Measurements from ENCODE around the gene TRIM56.
"Not testable (repeated sequence)": the region's sequence is repeated elsewhere in the genome, so short reads cannot be mapped to it uniquely, and the experiment has no call there.

Gene TRIM56

DNA sequence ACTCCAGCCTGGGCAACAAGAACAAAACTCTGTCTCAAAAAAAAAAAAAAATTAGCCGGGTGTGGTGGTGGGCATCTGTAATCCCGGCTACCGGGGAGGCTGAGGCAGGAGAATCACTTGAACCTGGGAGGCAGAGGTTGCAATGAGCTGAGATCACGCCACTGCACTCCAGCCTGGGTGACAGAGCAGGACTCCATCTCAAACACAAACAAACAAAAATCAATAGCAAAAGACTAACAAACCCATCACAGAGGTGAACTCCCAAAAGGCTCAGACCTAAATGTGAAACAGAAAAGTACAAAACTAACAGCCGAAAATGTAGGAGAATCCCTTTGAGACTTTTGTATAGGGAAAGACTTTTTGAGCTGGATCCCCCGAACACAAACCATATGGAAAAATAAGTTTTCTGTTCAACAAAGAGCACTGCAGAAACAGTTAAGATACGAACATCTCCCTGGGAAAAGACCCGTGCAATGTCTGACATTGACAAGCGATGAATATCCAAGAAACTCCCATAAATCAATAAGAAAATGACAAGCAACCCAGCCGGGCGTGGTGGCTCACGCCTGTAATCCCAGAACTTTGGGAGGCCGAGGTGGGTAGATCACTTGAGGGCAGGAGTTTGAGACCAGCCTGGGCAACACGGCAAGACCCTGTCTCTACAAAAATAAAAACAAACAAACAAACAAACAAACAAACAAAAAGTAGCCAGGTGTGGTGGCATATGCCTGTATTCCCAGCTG, 13.7 kb upstream of the TRIM56 start:
- not testable (repeated sequence) for H3K27ac ChIP-seq (ENCODE audit: low read depth, low read length); H3K4me1 ChIP-seq (ENCODE audit: control insufficient read depth, insufficient read depth, low read length); H3K27me3 ChIP-seq (ENCODE audit: control insufficient read depth, insufficient read depth, low read length); H3K36me3 ChIP-seq (ENCODE audit: control insufficient read depth, insufficient read depth, low read length); H3K4me3 ChIP-seq (ENCODE audit: low read length); H3K9ac ChIP-seq (ENCODE audit: low read length)

- no peaks in the 10 kb centered on the region for H3K36me3 ChIP-seq (ENCODE audit: control insufficient read depth, insufficient read depth, low read length)
- H3K4me3 ChIP-seq (ENCODE audit: low read length) = no peak overlapping the region
- no peaks in the 10 kb centered on the region for H3K27me3 ChIP-seq (ENCODE audit: control insufficient read depth, insufficient read depth, low read length)
- no peaks in the 10 kb centered on the region for H3K4me1 ChIP-seq (ENCODE audit: control insufficient read depth, insufficient read depth, low read length)
- H3K9ac ChIP-seq (ENCODE audit: low read length) = no peak overlapping the region
- no peak overlapping the region for H3K27ac ChIP-seq (ENCODE audit: low read depth, low read length)
These were observed 9.6 kb upstream of the TRIM56 start for GRCh38 chr7:101075646-101076045.

GRCh38 chr7:101076183-101076582, 9.1 kb upstream of the TRIM56 start:
- not testable (repeated sequence) for H3K4me1 ChIP-seq (ENCODE audit: control insufficient read depth, insufficient read depth, low read length); H3K9ac ChIP-seq (ENCODE audit: low read length); H3K27ac ChIP-seq (ENCODE audit: low read depth, low read length); H3K27me3 ChIP-seq (ENCODE audit: control insufficient read depth, insufficient read depth, low read length); H3K36me3 ChIP-seq (ENCODE audit: control insufficient read depth, insufficient read depth, low read length); H3K4me3 ChIP-seq (ENCODE audit: low read length)

GRCh38 chr7:101077303-101078086, 7.8 kb upstream of the TRIM56 start:
- Histone ChIP-seq H3K27me3 (ENCODE audit: control insufficient read depth, insufficient read depth, low read length) (no peaks in the 10 kb centered on the region), H3K27ac (ENCODE audit: low read depth, low read length) (no peak overlapping the region), H3K36me3 (ENCODE audit: control insufficient read depth, insufficient read depth, low read length) (no peaks in the 10 kb centered on the region), H3K4me3 (ENCODE audit: low read length) (no peak overlapping the region), H3K4me1 (ENCODE audit: control insufficient read depth, insufficient read depth, low read length) (no peaks in the 10 kb centered on the region), H3K9ac (ENCODE audit: low read length) (no peak overlapping the region)

DNA sequence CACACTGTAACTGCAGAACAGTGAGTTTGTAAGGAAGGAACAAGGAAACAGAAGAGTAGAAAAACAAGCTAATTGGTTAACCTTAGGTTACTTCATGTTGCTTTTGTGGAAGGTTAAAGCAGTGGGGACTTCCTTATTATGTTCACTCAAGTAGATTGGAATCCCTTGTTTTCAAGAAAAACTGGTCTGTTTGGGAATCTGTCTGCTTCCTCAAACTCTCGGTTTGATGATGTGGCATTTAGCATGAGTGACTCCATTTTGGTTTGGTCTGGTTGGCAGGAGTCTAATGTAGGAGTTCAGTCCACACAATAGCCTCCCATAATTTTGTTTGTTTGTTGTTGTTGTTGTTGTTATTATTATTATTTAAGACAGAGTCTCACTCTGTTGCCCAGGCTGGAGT, 3.8 kb upstream of the TRIM56 start:
- no peak overlapping the region for H3K27ac ChIP-seq (ENCODE audit: low read depth, low read length)
- no peaks in the 10 kb centered on the region for H3K27me3 ChIP-seq (ENCODE audit: control insufficient read depth, insufficient read depth, low read length)
- no peak overlapping the region for H3K9ac ChIP-seq (ENCODE audit: low read length)
- H3K36me3 ChIP-seq (ENCODE audit: control insufficient read depth, insufficient read depth, low read length) = no peaks in the 10 kb centered on the region
- no peak overlapping the region for H3K4me3 ChIP-seq (ENCODE audit: low read length)
- no peaks in the 10 kb centered on the region for H3K4me1 ChIP-seq (ENCODE audit: control insufficient read depth, insufficient read depth, low read length)

GRCh38 chr7:101084865-101085161, 468 bp upstream of the TRIM56 start:
- Histone ChIP-seq H3K36me3 (ENCODE audit: control insufficient read depth, insufficient read depth, low read length) (peaks cover 6% of the 10 kb centered on the region), H3K27me3 (ENCODE audit: control insufficient read depth, insufficient read depth, low read length) (no peaks in the 10 kb centered on the region), H3K4me3 (ENCODE audit: low read length) (peak overlapping the region; percentile 85), H3K4me1 (ENCODE audit: control insufficient read depth, insufficient read depth, low read length) (no peaks in the 10 kb centered on the region), H3K27ac (ENCODE audit: low read depth, low read length) (peak overlapping the region; percentile 90), H3K9ac (ENCODE audit: low read length) (peak overlapping the region; percentile 75)

- Histone ChIP-seq H3K9ac (ENCODE audit: low read length) (no peak overlapping the region), H3K4me3 (ENCODE audit: low read length) (no peak overlapping the region), H3K27ac (ENCODE audit: low read depth, low read length) (no peak overlapping the region), H3K4me1 (ENCODE audit: control insufficient read depth, insufficient read depth, low read length) (no peaks in the 10 kb centered on the region), H3K27me3 (ENCODE audit: control insufficient read depth, insufficient read depth, low read length) (no peaks in the 10 kb centered on the region), H3K36me3 (ENCODE audit: control insufficient read depth, insufficient read depth, low read length) (peaks cover 8% of the 10 kb centered on the region)
These were observed 2.2 kb downstream of the TRIM56 start for GRCh38 chr7:101087334-101088068.

- Histone ChIP-seq H3K27me3 (ENCODE audit: control insufficient read depth, insufficient read depth, low read length) (no peaks in the 10 kb centered on the region), H3K4me1 (ENCODE audit: control insufficient read depth, insufficient read depth, low read length) (no peaks in the 10 kb centered on the region), H3K36me3 (ENCODE audit: control insufficient read depth, insufficient read depth, low read length) (peaks cover 8% of the 10 kb centered on the region), H3K27ac (ENCODE audit: low read depth, low read length) (no peak overlapping the region), H3K9ac (ENCODE audit: low read length) (no peak overlapping the region), H3K4me3 (ENCODE audit: low read length) (no peak overlapping the region)
These were observed 2.8 kb downstream of the TRIM56 start for GRCh38 chr7:101088069-101088425.

GRCh38 chr7:101088858-101089529, 3.7 kb downstream of the TRIM56 start:
- H3K4me3 ChIP-seq (ENCODE audit: low read length) = no peak overlapping the region
- no peak overlapping the region for H3K9ac ChIP-seq (ENCODE audit: low read length)
- peaks cover 8% of the 10 kb centered on the region for H3K36me3 ChIP-seq (ENCODE audit: control insufficient read depth, insufficient read depth, low read length)
- no peaks in the 10 kb centered on the region for H3K27me3 ChIP-seq (ENCODE audit: control insufficient read depth, insufficient read depth, low read length)
- no peaks in the 10 kb centered on the region for H3K4me1 ChIP-seq (ENCODE audit: control insufficient read depth, insufficient read depth, low read length)
- H3K27ac ChIP-seq (ENCODE audit: low read depth, low read length) = no peak overlapping the region

DNA sequence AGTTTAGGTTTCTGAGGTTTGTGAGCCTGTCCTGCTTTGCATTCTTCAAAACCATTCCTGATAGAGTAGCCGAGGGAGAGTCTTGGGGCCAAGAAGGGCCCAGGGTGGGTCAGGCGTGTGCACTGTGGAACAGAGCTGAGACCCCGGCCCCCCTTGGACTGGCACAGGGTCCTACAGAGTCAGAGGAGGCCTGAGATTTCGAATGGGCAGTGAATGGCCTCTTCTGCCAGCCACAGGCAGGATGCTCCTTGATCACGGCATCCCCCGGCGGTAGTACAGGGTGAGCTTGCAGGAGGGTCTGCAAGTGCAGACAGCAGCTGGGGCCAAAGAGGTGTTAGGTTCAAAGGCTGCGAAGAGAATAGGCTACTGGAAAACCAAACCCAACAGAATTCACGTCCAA, 4.6 kb downstream of the TRIM56 start:
- Histone ChIP-seq H3K4me3 (ENCODE audit: low read length) (no peak overlapping the region), H3K4me1 (ENCODE audit: control insufficient read depth, insufficient read depth, low read length) (no peaks in the 10 kb centered on the region), H3K9ac (ENCODE audit: low read length) (no peak overlapping the region), H3K36me3 (ENCODE audit: control insufficient read depth, insufficient read depth, low read length) (peaks cover 8% of the 10 kb centered on the region), H3K27me3 (ENCODE audit: control insufficient read depth, insufficient read depth, low read length) (no peaks in the 10 kb centered on the region), H3K27ac (ENCODE audit: low read depth, low read length) (no peak overlapping the region)

- H3K27ac ChIP-seq (ENCODE audit: low read depth, low read length); H3K27me3 ChIP-seq (ENCODE audit: control insufficient read depth, insufficient read depth, low read length); H3K9ac ChIP-seq (ENCODE audit: low read length); H3K4me1 ChIP-seq (ENCODE audit: control insufficient read depth, insufficient read depth, low read length); H3K4me3 ChIP-seq (ENCODE audit: low read length); H3K36me3 ChIP-seq (ENCODE audit: control insufficient read depth, insufficient read depth, low read length): not testable (repeated sequence)
These were observed 7.1 kb downstream of the TRIM56 start for GRCh38 chr7:101092266-101092905.

- Histone ChIP-seq H3K9ac (ENCODE audit: low read length) (no peak overlapping the region), H3K4me1 (ENCODE audit: control insufficient read depth, insufficient read depth, low read length) (no peaks in the 10 kb centered on the region), H3K36me3 (ENCODE audit: control insufficient read depth, insufficient read depth, low read length) (peaks cover 4% of the 10 kb centered on the region), H3K27me3 (ENCODE audit: control insufficient read depth, insufficient read depth, low read length) (no peaks in the 10 kb centered on the region), H3K27ac (ENCODE audit: low read depth, low read length) (no peak overlapping the region), H3K4me3 (ENCODE audit: low read length) (no peak overlapping the region)
These were observed 8.6 kb downstream of the TRIM56 start for GRCh38 chr7:101093906-101094305.
